ENCODE measurements around the gene KIF6. TPM values are rescaled to one million over a fixed set of nuclear protein-coding genes. Genes with fewer than 3 reads are reported as not detected.

KIF6 gene
- total RNA-seq, 1 experiment from 2014 or later: not detected

GRCh38 chr6:39404312-39404711, 320.9 kb downstream of the KIF6 start:
- no peaks in the 10 kb centered on the region for H3K4me1 ChIP-seq (ENCODE audit: control insufficient read depth in 1 of 2, insufficient read depth in 2 of 2, low read length in 2 of 2)
- CTCF ChIA-PET: no interaction called here
- no peak overlapping the region for H3K4me2 ChIP-seq (ENCODE audit: low read length)
- RAD21 ChIA-PET (ENCODE audit: low non-redundant PET in 1 of 2, low total read pairs in 2 of 2, uncharacterized antibody in 2 of 2, unreplicated experiment in 2 of 2): no interaction called here
- H3K4me3 ChIP-seq (replicated peaks in 1 of 2; ENCODE audit: low read depth in 1 of 2, low read length in 2 of 2): no peak overlapping the region
- no peaks in the 10 kb centered on the region for H3K36me3 ChIP-seq (ENCODE audit: control insufficient read depth in 1 of 2, insufficient read depth in 2 of 2, low read length in 2 of 2)
- ATAC-seq: no peak
- H3K9me3 ChIP-seq (ENCODE audit: control insufficient read depth in 1 of 2, insufficient read depth in 1 of 2, low read depth in 1 of 2, low read length in 2 of 2): no peaks in the 10 kb centered on the region
- no peak overlapping the region for H3K9ac ChIP-seq (ENCODE audit: low read length)
- no TSS peak for BruUV-seq (replicated peaks)
- no peak for DNase-seq (ENCODE audit: low read depth, low spot score)
- POLR2A ChIA-PET: no interaction called here
- H3K27ac ChIP-seq (ENCODE audit: low read depth, low read length): no peak overlapping the region
- intact Hi-C loops (cut with micrococcal nuclease): no loop called here
- H3K27me3 ChIP-seq (ENCODE audit: insufficient read depth, low read length): no peaks in the 10 kb centered on the region
- no peaks in the 10 kb centered on the region for H3K79me2 ChIP-seq (ENCODE audit: insufficient read depth, low read length)
- no peak overlapping the region for H2AFZ ChIP-seq (ENCODE audit: low read depth, low read length, poor library complexity, severe bottlenecking)
- no peak for TF ChIP-seq ATF3 (IDR thresholded peaks at IDR 0.05)
- no peak for TF ChIP-seq EZH2 (IDR thresholded peaks at IDR 0.05)
- TF ChIP-seq REST (IDR thresholded peaks at IDR 0.05; ENCODE audit: low read depth): no peak
- no peak for TF ChIP-seq SRF (IDR thresholded peaks at IDR 0.05; ENCODE audit: low read depth)
- TF ChIP-seq ZBTB33 (IDR thresholded peaks at IDR 0.05; ENCODE audit: extremely low read depth, insufficient replicate concordance, low read length): no peak
- TF ChIP-seq CTCF (IDR thresholded peaks at IDR 0.05 in 2 of 3, conservative IDR thresholded peaks at IDR 0.05 in 1 of 3; ENCODE audit: borderline replicate concordance in 1 of 3, insufficient read depth in 1 of 3, low read depth in 2 of 3, low read length in 2 of 3): no peak
- TF ChIP-seq TCF7L2 (IDR thresholded peaks at IDR 0.05; ENCODE audit: borderline replicate concordance, extremely low read depth, insufficient read depth, insufficient read length): no peak
- no peak for TF ChIP-seq SIN3A (IDR thresholded peaks at IDR 0.05; ENCODE audit: low read depth)
- no peak for TF ChIP-seq JUND (IDR thresholded peaks at IDR 0.05)
- TF ChIP-seq POLR2A (IDR thresholded peaks at IDR 0.05; ENCODE audit: borderline replicate concordance, extremely low read depth, insufficient read depth, insufficient read length): no peak
- TF ChIP-seq MAX (IDR thresholded peaks at IDR 0.05): no peak
- TF ChIP-seq RAD21 (IDR thresholded peaks at IDR 0.05; ENCODE audit: low read depth): no peak
- no peak for TF ChIP-seq SP1 (IDR thresholded peaks at IDR 0.05; ENCODE audit: low read depth)
- no peak for TF ChIP-seq POLR2AphosphoS5 (IDR thresholded peaks at IDR 0.05; ENCODE audit: low read depth, low read length)
- no peak for TF ChIP-seq ELF1 (IDR thresholded peaks at IDR 0.05; ENCODE audit: borderline replicate concordance, low read depth)
- no peak for TF ChIP-seq ZFX (IDR thresholded peaks at IDR 0.05)
- no peak for TF ChIP-seq EGR1 (IDR thresholded peaks at IDR 0.05; ENCODE audit: low read depth)
- no peak for TF ChIP-seq YY1 (IDR thresholded peaks at IDR 0.05; ENCODE audit: extremely low read depth, insufficient replicate concordance, low read depth, low read length)
- no peaks in the 10 kb centered on the region for H3K9me2 ChIP-seq (ENCODE audit: insufficient read depth)
- H4K20me1 ChIP-seq (ENCODE audit: insufficient read depth): no peaks in the 10 kb centered on the region
